ENCODE data around the gene COL25A1.

GRCh38 chr4:109266236-109266635 is 36.2 kb downstream of the COL25A1 start:
- TF ChIP-seq CTCF (conservative IDR thresholded peaks at IDR 0.05) (no peak), ZFX (IDR thresholded peaks at IDR 0.05) (no peak)
